Liver (tissue), 9 donors: ENCODE measurements around the gene MYO18A. TPM values are rescaled to one million over a fixed set of nuclear protein-coding genes. Genes with fewer than 3 reads are reported as not detected.

Experiments used
- DNase-seq: peaks from one replicate; pipeline ENCODE4 v3.0.0-alpha.2; 2017; ENCODE audit warnings: low spot score
- H3K27ac ChIP-seq, 2 donors: one replicate each; pipeline ENCODE4 v1.7.0; 2013; ENCODE audit warnings: inconsistent platforms in 2 of 2, low read length in 2 of 2, control low read depth in 1 of 2, low read depth in 1 of 2, mild to moderate bottlenecking in 1 of 2
- H3K27me3 ChIP-seq, 4 donors: one replicate each; pipeline versions ENCODE4 v1.6.1 to v1.7.0; 2013; ENCODE audit warnings: low read length in 3 of 4, inconsistent platforms in 1 of 4, mild to moderate bottlenecking in 1 of 4, moderate library complexity in 1 of 4; ENCODE audit not compliant: control insufficient read depth in 4 of 4, insufficient read depth in 4 of 4
- H3K36me3 ChIP-seq, 4 donors: one replicate each; pipeline versions ENCODE4 v1.6.1 to v1.7.0; 2013; ENCODE audit warnings: low read length in 3 of 4, mild to moderate bottlenecking in 3 of 4, low read depth in 1 of 4, moderate library complexity in 1 of 4; ENCODE audit not compliant: control insufficient read depth in 4 of 4, insufficient read depth in 3 of 4
- H3K4me1 ChIP-seq, 4 donors: one replicate each; pipeline versions ENCODE4 v1.6.1 to v1.7.0; 2013; ENCODE audit warnings: low read length in 3 of 4, mild to moderate bottlenecking in 3 of 4, moderate library complexity in 1 of 4; ENCODE audit not compliant: control insufficient read depth in 4 of 4, insufficient read depth in 4 of 4
- H3K4me3 ChIP-seq, 3 donors: one replicate each; pipeline versions ENCODE4 v1.6.1 to v1.7.0; 2013; ENCODE audit warnings: low read length in 3 of 3, control low read depth in 1 of 3, low read depth in 1 of 3, mild to moderate bottlenecking in 1 of 3
- H3K9ac ChIP-seq, 2 donors: one replicate each; pipeline ENCODE4 v1.7.0; 2013; ENCODE audit warnings: low read length in 2 of 2, mild to moderate bottlenecking in 2 of 2, moderate library complexity in 2 of 2, control low read depth in 1 of 2, low read depth in 1 of 2
- H3K9me3 ChIP-seq, 4 donors: one replicate each; pipeline versions ENCODE4 v1.6.1 to v1.7.0; 2013; ENCODE audit warnings: low read length in 3 of 4; ENCODE audit not compliant: control insufficient read depth in 4 of 4
- EGR1 ChIP-seq, 2 donors: IDR thresholded peaks; 2 replicates each; pipeline ENCODE4 v1.6.1; 2016 to 2018; ENCODE audit warnings: antibody characterized with exemption in 2 of 2, low read depth in 2 of 2
- FOXA1 ChIP-seq: IDR thresholded peaks from 2 replicates; pipeline ENCODE4 v1.6.1; 2016; ENCODE audit warnings: antibody characterized with exemption
- FOXA2 ChIP-seq: IDR thresholded peaks from 2 replicates; pipeline ENCODE4 v1.6.1; 2016; ENCODE audit warnings: antibody characterized with exemption
- GABPA ChIP-seq, 2 donors: IDR thresholded peaks in 1 of 2; conservative IDR thresholded peaks in 1 of 2; 2 replicates each; pipeline ENCODE4 v1.6.1; 2016; ENCODE audit warnings: antibody characterized with exemption in 2 of 2, mild to moderate bottlenecking in 1 of 2, moderate library complexity in 1 of 2
- HNF4A ChIP-seq, 2 donors: conservative IDR thresholded peaks; 2 replicates each; pipeline ENCODE4 v1.6.1; 2016; ENCODE audit warnings: antibody characterized with exemption in 2 of 2, mild to moderate bottlenecking in 2 of 2
- HNF4G ChIP-seq: IDR thresholded peaks from 2 replicates; pipeline ENCODE4 v1.6.1; 2016; ENCODE audit warnings: antibody characterized with exemption
- JUND ChIP-seq, 2 donors: IDR thresholded peaks; 2 replicates each; pipeline ENCODE4 v1.6.1; 2016; ENCODE audit warnings: antibody characterized with exemption in 2 of 2
- NR2F2 ChIP-seq: IDR thresholded peaks from 2 replicates; pipeline ENCODE4 v1.6.1; 2016; ENCODE audit warnings: antibody characterized with exemption
- RAD21 ChIP-seq, 2 donors: IDR thresholded peaks; 2 replicates each; pipeline ENCODE4 v1.6.1; 2016; ENCODE audit warnings: antibody characterized with exemption in 2 of 2, mild to moderate bottlenecking in 2 of 2
- RXRA ChIP-seq, 2 donors: IDR thresholded peaks; 2 replicates each; pipeline ENCODE4 v1.6.1; 2017 to 2018; ENCODE audit warnings: antibody characterized with exemption in 2 of 2, mild to moderate bottlenecking in 1 of 2
- SP1 ChIP-seq: IDR thresholded peaks from 2 replicates; pipeline ENCODE4 v1.6.1; 2018; ENCODE audit warnings: antibody characterized with exemption, mild to moderate bottlenecking
- TAF1 ChIP-seq: conservative IDR thresholded peaks from 2 replicates; pipeline ENCODE4 v1.6.1; 2016; ENCODE audit warnings: antibody characterized with exemption, mild to moderate bottlenecking
- YY1 ChIP-seq: IDR thresholded peaks from 2 replicates; pipeline ENCODE4 v1.6.1; 2016; ENCODE audit warnings: antibody characterized with exemption, mild to moderate bottlenecking
- WGBS: extraction: QIAGEN DNeasy Blood & Tissue Kit; methylation state at CpG from one replicate; pipeline ENCODE4 v1.1.7; 2013; 5-methylcytosine and 5-hydroxymethylcytosine counted together
- polyA plus RNA-seq, 2 donors: library from polyadenylated mRNA; stranded (reverse) in 1 of 2; unstranded in 1 of 2; fragments of 200-250 nt in 1 of 2; fragments of >200 nt in 1 of 2; fragmentation: Nextera tagmentation in 1 of 2; extraction: Ambion mirVana in 1 of 2; gene quantifications; one replicate each; pipeline versions ENCODE4 v1.2.1 to v1.2.3, GENCODE V29; 2013 to 2015
- total RNA-seq, 2 donors: library from RNA; depleted of rRNA; stranded (reverse); fragments of >200 nt; gene quantifications; one replicate each; pipeline ENCODE4 v1.2.3, GENCODE V29; 2014
- TF ChIP-seq, protein P1 (sequence below): IDR thresholded peaks from 2 replicates; pipeline ENCODE4 v1.6.1; 2016; ENCODE audit warnings: antibody characterized with exemption, mild to moderate bottlenecking
- TF ChIP-seq, protein P2 (sequence below): IDR thresholded peaks from 2 replicates; pipeline ENCODE4 v1.6.1; 2016; ENCODE audit warnings: antibody characterized with exemption
- TF ChIP-seq, protein P3 (sequence below): fragments of 150-350 bp; IDR thresholded peaks from 2 replicates; pipeline ENCODE4 v1.5.1; 2017; ENCODE audit warnings: improper control_type of control experiment, low read depth, low read length; ENCODE audit not compliant: missing input control
- TF ChIP-seq, protein P4 (sequence below): IDR thresholded peaks from 2 replicates; pipeline ENCODE4 v1.6.1; 2016; ENCODE audit warnings: antibody characterized with exemption
- donor health status: healthy.
- donor health status: healthy.
- donor health status: healthy.
- donor health status: healthy.
- donor health status: healthy.

Gene MYO18A
- total and polyA plus RNA-seq, 4 donors: 26.3 to 81.6 (median 37.3) TPM

DNA sequence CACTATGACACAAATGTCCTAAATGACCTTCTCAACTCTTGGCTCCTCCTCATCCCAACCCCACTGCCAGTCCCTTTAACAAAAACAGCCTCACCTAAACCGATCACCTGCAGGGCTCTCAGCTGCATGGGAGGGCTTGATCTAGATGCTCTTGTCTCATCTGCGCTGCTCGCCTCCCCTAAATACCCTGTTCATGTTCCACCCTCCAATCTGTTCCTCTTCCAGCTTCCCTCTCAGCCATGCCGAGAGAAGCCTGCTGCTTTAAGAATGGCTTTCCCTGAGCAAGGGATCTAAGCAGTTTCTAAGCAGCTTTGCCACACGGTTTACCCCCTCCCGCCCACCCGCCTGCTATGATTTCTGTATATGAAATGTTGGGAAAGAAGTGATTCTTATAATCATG is 113.6 kb downstream of the MYO18A start:
- H3K36me3 ChIP-seq: no peaks in the 10 kb centered on the region
- DNase-seq: no peak
- H3K27me3 ChIP-seq: no peaks in the 10 kb centered on the region
- H3K9me3 ChIP-seq: no peaks in the 10 kb centered on the region
- no peak overlapping the region for H3K9ac ChIP-seq
- no peak overlapping the region for H3K4me3 ChIP-seq
- 81% methylated on average over 7 of the region's 7 CpGs for WGBS
- no peak for TF ChIP-seq HNF4A (conservative IDR thresholded peaks at IDR 0.05)
- TF ChIP-seq, protein P1, sequence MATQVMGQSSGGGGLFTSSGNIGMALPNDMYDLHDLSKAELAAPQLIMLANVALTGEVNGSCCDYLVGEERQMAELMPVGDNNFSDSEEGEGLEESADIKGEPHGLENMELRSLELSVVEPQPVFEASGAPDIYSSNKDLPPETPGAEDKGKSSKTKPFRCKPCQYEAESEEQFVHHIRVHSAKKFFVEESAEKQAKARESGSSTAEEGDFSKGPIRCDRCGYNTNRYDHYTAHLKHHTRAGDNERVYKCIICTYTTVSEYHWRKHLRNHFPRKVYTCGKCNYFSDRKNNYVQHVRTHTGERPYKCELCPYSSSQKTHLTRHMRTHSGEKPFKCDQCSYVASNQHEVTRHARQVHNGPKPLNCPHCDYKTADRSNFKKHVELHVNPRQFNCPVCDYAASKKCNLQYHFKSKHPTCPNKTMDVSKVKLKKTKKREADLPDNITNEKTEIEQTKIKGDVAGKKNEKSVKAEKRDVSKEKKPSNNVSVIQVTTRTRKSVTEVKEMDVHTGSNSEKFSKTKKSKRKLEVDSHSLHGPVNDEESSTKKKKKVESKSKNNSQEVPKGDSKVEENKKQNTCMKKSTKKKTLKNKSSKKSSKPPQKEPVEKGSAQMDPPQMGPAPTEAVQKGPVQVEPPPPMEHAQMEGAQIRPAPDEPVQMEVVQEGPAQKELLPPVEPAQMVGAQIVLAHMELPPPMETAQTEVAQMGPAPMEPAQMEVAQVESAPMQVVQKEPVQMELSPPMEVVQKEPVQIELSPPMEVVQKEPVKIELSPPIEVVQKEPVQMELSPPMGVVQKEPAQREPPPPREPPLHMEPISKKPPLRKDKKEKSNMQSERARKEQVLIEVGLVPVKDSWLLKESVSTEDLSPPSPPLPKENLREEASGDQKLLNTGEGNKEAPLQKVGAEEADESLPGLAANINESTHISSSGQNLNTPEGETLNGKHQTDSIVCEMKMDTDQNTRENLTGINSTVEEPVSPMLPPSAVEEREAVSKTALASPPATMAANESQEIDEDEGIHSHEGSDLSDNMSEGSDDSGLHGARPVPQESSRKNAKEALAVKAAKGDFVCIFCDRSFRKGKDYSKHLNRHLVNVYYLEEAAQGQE: no peak
- TF ChIP-seq TAF1: no peak
- no peak for TF ChIP-seq YY1
- TF ChIP-seq RAD21 (IDR thresholded peaks at IDR 0.05): no peak
- TF ChIP-seq, protein P2, sequence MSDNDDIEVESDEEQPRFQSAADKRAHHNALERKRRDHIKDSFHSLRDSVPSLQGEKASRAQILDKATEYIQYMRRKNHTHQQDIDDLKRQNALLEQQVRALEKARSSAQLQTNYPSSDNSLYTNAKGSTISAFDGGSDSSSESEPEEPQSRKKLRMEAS: no peak
- no peak for TF ChIP-seq SP1
- no peak for TF ChIP-seq EGR1 (IDR thresholded peaks at IDR 0.05; ENCODE audit: low read depth in 2 of 2)
- TF ChIP-seq, protein P3, sequence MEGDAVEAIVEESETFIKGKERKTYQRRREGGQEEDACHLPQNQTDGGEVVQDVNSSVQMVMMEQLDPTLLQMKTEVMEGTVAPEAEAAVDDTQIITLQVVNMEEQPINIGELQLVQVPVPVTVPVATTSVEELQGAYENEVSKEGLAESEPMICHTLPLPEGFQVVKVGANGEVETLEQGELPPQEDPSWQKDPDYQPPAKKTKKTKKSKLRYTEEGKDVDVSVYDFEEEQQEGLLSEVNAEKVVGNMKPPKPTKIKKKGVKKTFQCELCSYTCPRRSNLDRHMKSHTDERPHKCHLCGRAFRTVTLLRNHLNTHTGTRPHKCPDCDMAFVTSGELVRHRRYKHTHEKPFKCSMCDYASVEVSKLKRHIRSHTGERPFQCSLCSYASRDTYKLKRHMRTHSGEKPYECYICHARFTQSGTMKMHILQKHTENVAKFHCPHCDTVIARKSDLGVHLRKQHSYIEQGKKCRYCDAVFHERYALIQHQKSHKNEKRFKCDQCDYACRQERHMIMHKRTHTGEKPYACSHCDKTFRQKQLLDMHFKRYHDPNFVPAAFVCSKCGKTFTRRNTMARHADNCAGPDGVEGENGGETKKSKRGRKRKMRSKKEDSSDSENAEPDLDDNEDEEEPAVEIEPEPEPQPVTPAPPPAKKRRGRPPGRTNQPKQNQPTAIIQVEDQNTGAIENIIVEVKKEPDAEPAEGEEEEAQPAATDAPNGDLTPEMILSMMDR: no peak
- TF ChIP-seq, protein P4, sequence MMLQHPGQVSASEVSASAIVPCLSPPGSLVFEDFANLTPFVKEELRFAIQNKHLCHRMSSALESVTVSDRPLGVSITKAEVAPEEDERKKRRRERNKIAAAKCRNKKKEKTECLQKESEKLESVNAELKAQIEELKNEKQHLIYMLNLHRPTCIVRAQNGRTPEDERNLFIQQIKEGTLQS: no peak
- no peak for TF ChIP-seq FOXA2
- TF ChIP-seq HNF4G: no peak
- no peak for TF ChIP-seq GABPA (IDR thresholded peaks at IDR 0.05 in 1 of 2, conservative IDR thresholded peaks at IDR 0.05 in 1 of 2)
- no peak for TF ChIP-seq FOXA1
- no peak for TF ChIP-seq JUND (IDR thresholded peaks at IDR 0.05)
- no peak for TF ChIP-seq RXRA (IDR thresholded peaks at IDR 0.05)
- no peak for TF ChIP-seq NR2F2
- no peak overlapping the region for H3K27ac ChIP-seq
- no peaks in the 10 kb centered on the region for H3K4me1 ChIP-seq

DNA sequence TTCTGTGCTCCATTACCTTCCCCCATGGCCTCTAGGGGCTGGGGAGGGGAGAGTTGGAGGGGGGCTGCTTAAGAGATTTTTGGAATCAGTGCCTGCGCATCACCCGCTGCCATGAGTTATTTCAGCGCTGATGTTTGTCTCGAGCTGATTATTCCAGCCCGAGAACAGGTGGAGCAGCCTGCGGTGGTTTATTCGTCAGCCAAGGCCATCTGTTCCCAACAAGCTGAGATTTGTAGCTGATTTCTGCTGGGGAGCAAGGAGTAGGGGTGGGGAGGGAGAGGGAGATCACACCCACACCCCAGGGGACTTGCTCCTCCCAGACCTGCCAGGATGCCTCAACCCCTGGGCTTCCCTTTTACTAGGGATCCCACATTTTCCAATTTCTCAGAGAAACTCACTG is 114.2 kb downstream of the MYO18A start:
- DNase-seq: no peak
- H3K4me1 ChIP-seq: no peaks in the 10 kb centered on the region
- WGBS: 93% methylated on average over 7 of the region's 7 CpGs
- no peaks in the 10 kb centered on the region for H3K27me3 ChIP-seq
- no peak overlapping the region for H3K9ac ChIP-seq
- H3K27ac ChIP-seq: no peak overlapping the region
- no peak overlapping the region for H3K4me3 ChIP-seq
- H3K36me3 ChIP-seq: no peaks in the 10 kb centered on the region
- H3K9me3 ChIP-seq: no peaks in the 10 kb centered on the region
- TF ChIP-seq HNF4G: no peak
- no peak for TF ChIP-seq GABPA (IDR thresholded peaks at IDR 0.05 in 1 of 2, conservative IDR thresholded peaks at IDR 0.05 in 1 of 2)
- TF ChIP-seq, protein P3: no peak
- no peak for TF ChIP-seq YY1
- no peak for TF ChIP-seq RXRA (IDR thresholded peaks at IDR 0.05)
